GM19193 (cell line): Measurements from ENCODE around the gene CCDC148.

ENCODE experiments used
- POLR2A ChIP-seq: IDR thresholded peaks from 4 replicates; pipeline ENCODE4 v1.6.1; 2011; ENCODE audit not compliant: insufficient read depth, insufficient read length; ENCODE audit errors: extremely low read depth

The CCDC148 gene

DNA sequence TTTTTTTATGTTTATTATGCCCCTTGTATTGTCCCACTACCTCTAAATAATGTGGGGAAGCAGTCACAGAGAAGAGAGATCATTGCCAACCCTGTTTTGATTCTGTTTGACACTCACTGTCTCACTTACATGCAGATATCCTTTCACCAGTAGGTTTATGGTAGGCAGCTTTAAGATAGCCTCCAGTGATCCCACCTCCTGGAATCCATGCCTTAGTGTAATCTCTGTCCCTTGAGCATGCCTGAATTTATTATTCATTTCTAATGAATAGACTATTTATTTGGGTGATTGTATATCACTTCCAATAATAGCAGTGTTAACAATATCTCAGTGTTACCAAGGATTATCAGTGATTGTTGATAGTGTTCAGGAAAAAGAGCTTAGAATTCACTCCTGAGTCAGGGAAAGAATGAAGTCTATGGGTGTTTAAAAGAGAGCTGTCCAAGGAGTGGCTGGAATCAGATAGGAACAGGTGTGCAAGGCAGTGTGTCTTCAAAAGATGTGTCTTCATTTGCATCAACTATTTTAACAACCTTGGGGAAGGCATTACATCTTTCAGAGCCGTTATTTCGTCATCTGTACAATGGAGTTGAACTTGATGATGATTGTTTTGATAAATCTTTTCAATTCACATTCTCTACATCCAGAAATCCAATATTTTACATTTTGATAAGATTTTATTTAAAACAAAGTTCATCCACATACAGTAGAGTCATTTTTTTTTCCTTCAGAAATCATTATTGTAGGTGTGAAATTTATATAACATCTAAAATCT lies 32.1 kb upstream of the CCDC148 start:
- TF ChIP-seq POLR2A: no peak

GRCh38 chr2:158487419-158487818 lies 30.9 kb upstream of the CCDC148 start:
- no peak for TF ChIP-seq POLR2A

DNA sequence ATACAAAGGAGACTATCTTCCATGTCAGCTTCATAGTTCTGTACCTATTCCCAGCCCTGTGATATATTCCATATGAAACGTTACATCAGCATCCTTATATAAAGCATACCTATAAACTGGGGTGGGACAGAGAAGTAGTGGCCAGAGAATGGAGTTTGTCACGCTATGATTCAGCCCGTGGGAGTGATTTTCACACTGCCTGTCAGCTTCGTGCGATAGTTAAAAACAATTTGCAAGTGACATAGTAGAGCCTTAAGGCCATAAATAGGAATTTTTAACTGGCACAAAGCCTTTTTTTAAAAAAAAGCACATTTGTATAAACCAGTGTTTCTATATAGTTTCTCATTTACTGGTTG lies 30.4 kb upstream of the CCDC148 start:
- TF ChIP-seq POLR2A: no peak

DNA sequence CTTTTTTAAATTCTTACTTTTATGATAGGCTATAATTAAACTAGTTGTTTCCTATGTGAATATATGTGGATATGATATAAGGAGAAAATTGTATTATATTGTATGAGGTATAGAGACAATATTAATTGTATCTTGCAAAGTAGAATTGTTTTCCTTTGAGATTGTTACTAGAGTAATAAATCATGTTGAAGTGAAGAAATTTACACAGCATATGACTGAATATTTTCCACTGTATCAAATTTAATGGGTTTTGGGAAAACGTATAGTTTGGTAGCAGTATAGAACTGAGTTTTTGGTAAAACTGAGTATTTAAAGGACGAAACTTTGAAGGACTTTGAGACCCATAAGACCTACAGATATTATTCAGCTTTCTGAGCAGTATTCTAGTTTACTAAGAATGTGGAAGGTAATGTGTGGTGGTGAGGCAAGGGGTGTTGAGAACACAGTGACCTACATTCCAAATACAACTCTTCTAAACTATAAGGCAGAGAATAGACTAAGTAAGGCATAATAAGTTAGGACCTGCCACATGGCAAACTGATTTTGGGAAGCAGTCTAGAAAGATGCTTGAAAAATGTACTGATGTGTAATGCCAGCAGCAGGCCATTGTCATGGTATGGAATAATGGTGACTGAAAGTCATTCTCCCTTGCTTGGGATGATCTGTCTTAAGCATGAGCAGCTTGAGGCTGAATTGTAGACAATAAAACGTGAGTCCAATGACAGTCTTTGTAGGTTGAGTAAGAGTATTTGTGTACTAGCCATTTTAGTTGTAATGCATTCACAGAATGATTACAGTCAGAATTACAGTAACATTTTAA lies 29.8 kb upstream of the CCDC148 start:
- TF ChIP-seq POLR2A: no peak

GRCh38 chr2:158484892-158485556 lies 28.5 kb upstream of the CCDC148 start:
- TF ChIP-seq POLR2A: no peak

- TF ChIP-seq POLR2A: no peak
These were observed 26.0 kb upstream of the CCDC148 start for GRCh38 chr2:158482594-158482993.

DNA sequence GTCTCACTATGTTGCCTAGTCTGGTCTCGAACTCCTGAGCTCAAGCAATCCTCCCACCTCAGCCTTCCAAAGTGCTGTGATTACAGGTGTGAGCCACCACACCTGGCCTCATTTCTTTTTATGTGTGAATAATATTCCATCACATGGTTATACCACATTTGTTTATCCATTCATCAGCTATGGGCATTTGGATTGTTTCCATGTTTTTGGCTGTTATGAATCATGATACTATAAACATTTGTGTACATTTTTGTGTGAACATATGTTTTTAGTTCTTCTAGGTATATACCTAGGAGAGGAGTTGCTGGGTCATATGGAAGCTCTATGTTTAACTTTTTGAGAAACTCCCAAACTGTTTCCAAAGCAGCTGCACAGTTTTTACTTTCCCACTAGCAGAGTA lies 24.6 kb upstream of the CCDC148 start:
- no peak for TF ChIP-seq POLR2A

- no peak for TF ChIP-seq POLR2A
These were observed 22.3 kb upstream of the CCDC148 start for GRCh38 chr2:158478816-158479215.

DNA sequence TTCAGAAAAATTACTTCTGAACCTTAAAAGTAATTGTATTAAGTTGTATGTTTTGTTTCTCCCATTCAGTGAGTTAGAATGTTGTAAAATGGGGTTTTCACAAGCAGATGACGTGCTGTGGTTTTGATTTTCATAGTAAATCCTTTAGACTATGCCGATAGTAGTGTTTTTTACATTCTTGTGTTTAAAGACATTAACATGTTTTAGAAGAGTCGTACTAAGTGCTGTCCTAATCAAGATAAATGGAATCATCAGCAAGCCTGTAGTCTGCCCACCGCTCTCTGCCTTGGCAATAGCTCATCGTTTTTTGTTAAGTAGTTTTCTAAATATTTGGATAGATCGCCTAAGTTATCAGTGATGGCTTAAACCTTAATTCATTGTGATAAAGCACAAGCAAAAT lies 21.7 kb upstream of the CCDC148 start:
- TF ChIP-seq POLR2A: no peak

GRCh38 chr2:158477202-158477601 lies 20.6 kb upstream of the CCDC148 start:
- TF ChIP-seq POLR2A: no peak

DNA sequence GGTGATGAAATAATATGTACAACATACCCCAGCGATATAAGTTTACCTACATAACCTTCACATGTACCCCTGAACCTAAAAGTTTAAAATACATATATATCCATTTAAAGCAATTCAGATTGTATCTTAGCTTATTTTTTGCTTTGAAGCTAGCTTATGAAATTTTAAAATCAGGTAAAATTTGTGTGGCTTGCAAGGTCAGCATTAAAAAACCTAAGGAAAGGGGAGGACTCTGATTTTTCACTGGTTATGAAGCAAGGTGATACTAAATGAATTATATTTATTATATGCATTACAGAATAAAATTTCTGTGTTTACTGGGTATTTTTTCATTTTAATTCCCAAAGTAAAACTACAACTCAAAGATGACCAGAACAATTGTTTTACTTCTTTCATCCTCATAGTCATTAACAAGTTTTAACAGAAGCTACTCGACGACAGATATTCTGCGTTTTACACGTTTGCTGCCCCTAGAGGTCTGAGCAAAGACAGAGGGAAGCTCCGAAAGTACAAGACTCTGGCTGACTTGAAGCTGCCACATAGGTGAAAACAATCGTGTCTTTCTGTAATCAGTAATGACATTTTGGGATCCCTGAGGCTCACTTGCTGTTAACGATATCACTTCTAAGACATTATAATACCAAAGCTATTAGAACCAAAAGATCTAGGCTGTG lies 17.3 kb upstream of the CCDC148 start:
- no peak for TF ChIP-seq POLR2A

DNA sequence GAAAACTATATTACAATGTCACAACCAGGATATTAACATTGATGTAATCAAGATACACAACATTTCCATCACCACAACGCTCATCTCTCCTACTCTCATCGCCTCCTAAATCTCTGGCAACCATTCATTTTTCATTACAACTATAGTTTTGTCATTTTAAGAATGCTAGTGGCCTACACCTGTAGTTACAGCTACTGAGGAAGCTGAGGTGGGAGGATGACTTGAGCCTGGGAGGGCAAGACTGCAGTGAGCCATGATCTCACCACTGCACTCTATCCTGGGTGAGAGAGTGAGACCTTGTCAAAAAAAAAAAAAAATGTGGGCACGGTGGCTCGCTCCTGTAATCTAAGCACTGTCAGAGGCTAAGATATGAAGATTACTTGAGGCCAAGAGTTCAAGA lies 10.7 kb upstream of the CCDC148 start:
- no peak for TF ChIP-seq POLR2A

DNA sequence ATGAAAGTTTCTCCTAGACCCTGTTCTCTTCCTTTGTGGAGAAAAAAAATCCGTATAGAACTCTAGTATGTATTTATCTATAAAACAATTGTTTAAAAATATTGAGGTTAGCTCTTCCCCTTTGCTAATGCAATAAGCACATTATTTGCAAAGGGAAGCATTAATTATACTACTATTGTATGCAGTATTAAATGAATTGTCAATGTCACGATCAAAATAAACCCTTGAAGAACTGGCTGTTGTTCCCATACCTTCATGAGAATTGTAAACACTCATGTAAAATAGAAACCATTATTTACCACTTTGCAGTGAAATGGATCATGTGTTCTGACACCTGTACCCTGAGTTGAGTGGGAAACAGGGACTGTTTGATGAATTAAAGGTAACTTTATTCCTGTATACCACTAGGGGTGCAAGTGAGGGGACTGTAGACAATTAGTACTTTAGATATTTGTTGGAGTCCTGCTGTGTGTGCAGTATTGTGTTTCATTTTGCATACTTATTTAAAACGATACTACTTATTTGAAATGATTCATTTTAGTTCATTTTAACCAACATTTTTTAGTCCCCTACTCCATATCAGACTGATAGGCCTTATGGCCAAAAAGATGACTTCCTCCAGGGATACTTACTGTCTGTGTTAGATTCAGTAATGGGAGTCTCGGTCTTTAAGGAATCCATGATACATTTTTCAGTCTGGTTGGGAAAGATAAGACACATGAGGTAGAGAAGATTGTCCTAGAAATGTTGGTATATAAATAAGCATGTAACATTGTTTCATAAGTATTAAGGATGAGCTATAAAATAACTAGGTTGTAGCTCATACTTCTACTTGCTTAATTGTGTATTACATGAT lies 8.1 kb upstream of the CCDC148 start:
- no peak for TF ChIP-seq POLR2A

DNA sequence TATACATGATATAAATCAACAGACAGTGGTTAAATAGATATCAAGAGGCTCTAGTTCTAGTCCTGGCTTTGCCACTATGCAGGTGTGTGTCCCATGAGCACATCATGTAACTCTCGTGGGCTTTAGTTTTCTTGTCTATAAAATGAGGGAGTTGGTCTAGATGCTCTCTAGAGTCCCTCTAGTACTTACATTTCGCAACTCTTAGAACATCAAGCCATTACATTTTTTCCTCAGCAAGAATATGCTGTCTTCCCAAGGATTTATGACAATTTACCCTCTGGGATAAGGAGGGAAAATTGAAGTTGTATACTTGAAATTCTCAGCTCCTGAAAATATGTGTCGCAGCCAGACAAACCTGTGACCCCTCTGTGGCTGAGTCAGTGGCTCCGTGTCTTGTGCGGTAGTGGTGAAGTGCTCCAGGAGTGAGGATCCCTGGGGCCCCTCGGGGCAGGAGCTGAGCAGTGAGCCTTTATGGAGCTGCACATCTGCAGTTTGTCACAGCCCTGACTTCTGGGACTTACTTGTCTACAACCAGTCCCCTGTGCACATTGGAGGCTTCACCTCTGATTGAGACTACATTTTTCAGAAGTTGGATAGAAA lies 7.0 kb upstream of the CCDC148 start:
- TF ChIP-seq POLR2A: no peak
